Measurements from ENCODE around the gene PCDH1.
A peak's percentile ranks its signal among the peaks of the same experiment; 100 is the strongest.

PCDH1 gene

GRCh38 chr5:141871870-141872269, 6.3 kb downstream of the PCDH1 start:
- Histone ChIP-seq H3K4me1 (ENCODE audit: insufficient read depth, insufficient read length) (peaks cover 13% of the 10 kb centered on the region), H3K4me3 (ENCODE audit: insufficient read length, low read depth) (no peak overlapping the region), H3K36me3 (ENCODE audit: insufficient read depth, insufficient read length, low read length) (peaks cover 22% of the 10 kb centered on the region), H3K9ac (ENCODE audit: insufficient read length, low read depth) (peak overlapping the region; percentile 0), H3K27me3 (ENCODE audit: insufficient read depth, insufficient read length) (peaks cover 27% of the 10 kb centered on the region), H3K9me3 (ENCODE audit: insufficient read depth, low read length) (no peaks in the 10 kb centered on the region)
- TF ChIP-seq ZNF274 (IDR thresholded peaks at IDR 0.05; ENCODE audit: low read depth, low read length) (no peak), YY1 (IDR thresholded peaks at IDR 0.05; ENCODE audit: insufficient read depth, insufficient read length) (no peak), SUZ12 (IDR thresholded peaks at IDR 0.05; ENCODE audit: extremely low read depth, insufficient read depth, insufficient read length) (no peak)
- no peak for DNase-seq (ENCODE audit: low read depth, low spot score)

- Histone ChIP-seq H3K27me3 (ENCODE audit: insufficient read depth, insufficient read length) (peaks cover 22% of the 10 kb centered on the region), H3K9me3 (ENCODE audit: insufficient read depth, low read length) (no peaks in the 10 kb centered on the region), H3K36me3 (ENCODE audit: insufficient read depth, insufficient read length, low read length) (peaks cover 32% of the 10 kb centered on the region), H3K4me1 (ENCODE audit: insufficient read depth, insufficient read length) (peaks cover 13% of the 10 kb centered on the region), H3K9ac (ENCODE audit: insufficient read length, low read depth) (peak overlapping the region; percentile 8), H3K4me3 (ENCODE audit: insufficient read length, low read depth) (no peak overlapping the region)
- DNase-seq (ENCODE audit: low read depth, low spot score): no peak
- no peak for TF ChIP-seq ZNF274 (IDR thresholded peaks at IDR 0.05; ENCODE audit: low read depth, low read length)
- TF ChIP-seq SUZ12 (IDR thresholded peaks at IDR 0.05; ENCODE audit: extremely low read depth, insufficient read depth, insufficient read length): no peak
- no peak for TF ChIP-seq YY1 (IDR thresholded peaks at IDR 0.05; ENCODE audit: insufficient read depth, insufficient read length)
Measured at GRCh38 chr5:141870871-141871270, 7.3 kb downstream of the PCDH1 start.

GRCh38 chr5:141870228-141870627, 8.0 kb downstream of the PCDH1 start:
- TF ChIP-seq ZNF274 (IDR thresholded peaks at IDR 0.05; ENCODE audit: low read depth, low read length) (no peak), SUZ12 (IDR thresholded peaks at IDR 0.05; ENCODE audit: extremely low read depth, insufficient read depth, insufficient read length) (no peak), YY1 (IDR thresholded peaks at IDR 0.05; ENCODE audit: insufficient read depth, insufficient read length) (no peak)
- no peak for DNase-seq (ENCODE audit: low read depth, low spot score)
- Histone ChIP-seq H3K36me3 (ENCODE audit: insufficient read depth, insufficient read length, low read length) (peaks cover 37% of the 10 kb centered on the region), H3K9ac (ENCODE audit: insufficient read length, low read depth) (no peak overlapping the region), H3K4me1 (ENCODE audit: insufficient read depth, insufficient read length) (peaks cover 13% of the 10 kb centered on the region), H3K9me3 (ENCODE audit: insufficient read depth, low read length) (no peaks in the 10 kb centered on the region), H3K27me3 (ENCODE audit: insufficient read depth, insufficient read length) (peaks cover 16% of the 10 kb centered on the region), H3K4me3 (ENCODE audit: insufficient read length, low read depth) (no peak overlapping the region)

- no peak overlapping the region for H3K9ac ChIP-seq (ENCODE audit: insufficient read length, low read depth)
- H3K4me1 ChIP-seq (ENCODE audit: insufficient read depth, insufficient read length): peaks cover 13% of the 10 kb centered on the region
- H3K27me3 ChIP-seq (ENCODE audit: insufficient read depth, insufficient read length): peaks cover 9% of the 10 kb centered on the region
- no peaks in the 10 kb centered on the region for H3K9me3 ChIP-seq (ENCODE audit: insufficient read depth, low read length)
- DNase-seq (ENCODE audit: low read depth, low spot score): no peak
- no peak overlapping the region for H3K4me3 ChIP-seq (ENCODE audit: insufficient read length, low read depth)
- TF ChIP-seq YY1 (IDR thresholded peaks at IDR 0.05; ENCODE audit: insufficient read depth, insufficient read length) (no peak), ZNF274 (IDR thresholded peaks at IDR 0.05; ENCODE audit: low read depth, low read length) (no peak), SUZ12 (IDR thresholded peaks at IDR 0.05; ENCODE audit: extremely low read depth, insufficient read depth, insufficient read length) (no peak)
- H3K36me3 ChIP-seq (ENCODE audit: insufficient read depth, insufficient read length, low read length): peaks cover 44% of the 10 kb centered on the region
Measured at GRCh38 chr5:141869514-141869913, 8.7 kb downstream of the PCDH1 start.

- H3K9me3 ChIP-seq (ENCODE audit: insufficient read depth, low read length): no peaks in the 10 kb centered on the region
- peaks cover 49% of the 10 kb centered on the region for H3K36me3 ChIP-seq (ENCODE audit: insufficient read depth, insufficient read length, low read length)
- DNase-seq (ENCODE audit: low read depth, low spot score): no peak
- H3K27me3 ChIP-seq (ENCODE audit: insufficient read depth, insufficient read length): peaks cover 4% of the 10 kb centered on the region
- H3K4me3 ChIP-seq (ENCODE audit: insufficient read length, low read depth): no peak overlapping the region
- TF ChIP-seq SUZ12 (IDR thresholded peaks at IDR 0.05; ENCODE audit: extremely low read depth, insufficient read depth, insufficient read length) (no peak), YY1 (IDR thresholded peaks at IDR 0.05; ENCODE audit: insufficient read depth, insufficient read length) (no peak), ZNF274 (IDR thresholded peaks at IDR 0.05; ENCODE audit: low read depth, low read length) (no peak)
- H3K9ac ChIP-seq (ENCODE audit: insufficient read length, low read depth): no peak overlapping the region
- H3K4me1 ChIP-seq (ENCODE audit: insufficient read depth, insufficient read length): peaks cover 13% of the 10 kb centered on the region
Measured at GRCh38 chr5:141869040-141869439, 9.2 kb downstream of the PCDH1 start.

- H3K9ac ChIP-seq (ENCODE audit: insufficient read length, low read depth): no peak overlapping the region
- H3K4me1 ChIP-seq (ENCODE audit: insufficient read depth, insufficient read length): peaks cover 13% of the 10 kb centered on the region
- no peak for DNase-seq (ENCODE audit: low read depth, low spot score)
- peaks cover 54% of the 10 kb centered on the region for H3K36me3 ChIP-seq (ENCODE audit: insufficient read depth, insufficient read length, low read length)
- no peak for TF ChIP-seq ZNF274 (IDR thresholded peaks at IDR 0.05; ENCODE audit: low read depth, low read length)
- no peak for TF ChIP-seq SUZ12 (IDR thresholded peaks at IDR 0.05; ENCODE audit: extremely low read depth, insufficient read depth, insufficient read length)
- TF ChIP-seq YY1 (IDR thresholded peaks at IDR 0.05; ENCODE audit: insufficient read depth, insufficient read length): no peak
- H3K9me3 ChIP-seq (ENCODE audit: insufficient read depth, low read length): no peaks in the 10 kb centered on the region
- H3K27me3 ChIP-seq (ENCODE audit: insufficient read depth, insufficient read length): no peaks in the 10 kb centered on the region
- H3K4me3 ChIP-seq (ENCODE audit: insufficient read length, low read depth): no peak overlapping the region
Measured at GRCh38 chr5:141868541-141868940, 9.7 kb downstream of the PCDH1 start.

- TF ChIP-seq SUZ12 (IDR thresholded peaks at IDR 0.05; ENCODE audit: extremely low read depth, insufficient read depth, insufficient read length) (no peak), YY1 (IDR thresholded peaks at IDR 0.05; ENCODE audit: insufficient read depth, insufficient read length) (no peak), ZNF274 (IDR thresholded peaks at IDR 0.05; ENCODE audit: low read depth, low read length) (no peak)
- no peaks in the 10 kb centered on the region for H3K9me3 ChIP-seq (ENCODE audit: insufficient read depth, low read length)
- no peak overlapping the region for H3K9ac ChIP-seq (ENCODE audit: insufficient read length, low read depth)
- DNase-seq (ENCODE audit: low read depth, low spot score): no peak
- H3K27me3 ChIP-seq (ENCODE audit: insufficient read depth, insufficient read length): no peaks in the 10 kb centered on the region
- H3K4me3 ChIP-seq (ENCODE audit: insufficient read length, low read depth): no peak overlapping the region
- peaks cover 63% of the 10 kb centered on the region for H3K36me3 ChIP-seq (ENCODE audit: insufficient read depth, insufficient read length, low read length)
- H3K4me1 ChIP-seq (ENCODE audit: insufficient read depth, insufficient read length): peaks cover 13% of the 10 kb centered on the region
Measured at GRCh38 chr5:141867651-141868050, 10.6 kb downstream of the PCDH1 start.

Measured in NT2/D1 (cell line).